ENCODE results near the gene GALNT2. TPM values are rescaled to one million over a fixed set of nuclear protein-coding genes. Genes with fewer than 3 reads are reported as not detected.
A peak's percentile ranks its signal among the peaks of the same experiment; 100 is the strongest.

GALNT2 gene
- polyA plus RNA-seq, 2 of the 4 experiments (the other 2 are of a cell fraction): 66.9 to 114 TPM

DNA sequence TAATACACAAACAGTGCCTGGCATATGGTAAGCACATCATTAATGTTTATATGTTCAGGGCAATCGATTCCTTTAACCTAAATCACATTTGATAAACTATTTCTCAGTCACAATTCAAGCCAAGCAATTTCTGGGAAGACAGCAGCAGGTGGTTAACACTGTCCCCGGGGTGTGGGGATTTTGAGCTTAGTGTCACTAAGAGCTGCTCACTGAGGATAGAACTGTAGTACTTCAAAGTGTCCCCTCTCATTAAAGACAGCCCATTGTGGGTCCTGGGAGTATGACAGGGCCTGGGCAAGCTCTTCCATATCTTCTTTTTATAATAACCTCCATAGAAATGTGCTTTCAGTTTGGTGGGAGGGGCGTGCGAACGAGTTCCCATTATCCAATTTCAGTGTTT, 8.4 kb upstream of the GALNT2 start:
- POLR2A ChIA-PET: no interaction called here
- no peak overlapping the region for H3K27ac ChIP-seq
- CTCF ChIA-PET: interaction anchor here (0.5 kb wide), 1 partner anchor 332 kb away, joined by 3 read pairs; no protein-coding TSS in a partner anchor
- no peaks in the 10 kb centered on the region for H3K4me1 ChIP-seq
- no peak overlapping the region for H3K4me3 ChIP-seq
- H3K9me3 ChIP-seq: peaks cover 20% of the 10 kb centered on the region
- DNase-seq (ENCODE audit: low read depth in 1 of 2, low spot score in 1 of 2): no peak
- 70% methylated on average over 5 of the region's 5 CpGs for WGBS (ENCODE audit: missing lambda C conversion rate)
- TF ChIP-seq CHD2 (IDR thresholded peaks at IDR 0.05; ENCODE audit: low read length, partially characterized antibody) (no peak), GATA3 (IDR thresholded peaks at IDR 0.05; ENCODE audit: borderline replicate concordance) (no peak), JUN (IDR thresholded peaks at IDR 0.05) (no peak), MYC (IDR thresholded peaks at IDR 0.05; ENCODE audit: borderline replicate concordance, low read length) (no peak), MAFK (IDR thresholded peaks at IDR 0.05; ENCODE audit: partially characterized antibody) (no peak)
- no peak for FAIRE-seq
- no peak for ATAC-seq
- H3K4me2 ChIP-seq: no peak overlapping the region

DNA sequence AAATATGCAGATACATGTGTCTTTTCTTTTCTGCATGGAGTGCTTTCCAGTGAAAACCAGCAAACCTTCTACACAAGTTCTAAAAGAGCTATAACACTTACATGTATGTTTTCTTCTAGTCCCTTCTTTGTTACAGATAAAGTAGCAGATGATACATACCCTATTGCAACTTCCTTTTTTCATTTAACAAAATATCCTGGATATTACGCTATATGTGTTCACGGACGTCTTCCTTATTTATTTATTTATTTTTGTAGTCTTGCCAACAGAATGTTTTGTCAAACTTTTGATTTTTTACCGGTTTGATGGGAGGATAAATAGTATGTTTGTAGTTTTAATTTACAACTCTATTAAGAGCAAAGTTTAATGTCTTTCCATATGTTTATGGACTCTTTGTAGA, 5.2 kb upstream of the GALNT2 start:
- Histone ChIP-seq H3K4me2 (no peak overlapping the region), H3K4me1 (peaks cover 4% of the 10 kb centered on the region; the same call in 1 of the 3 replicates), H3K4me3 (no peak overlapping the region), H3K27ac (no peak overlapping the region), H3K9me3 (peaks cover 23% of the 10 kb centered on the region)
- ATAC-seq (no peak), DNase-seq (ENCODE audit: low read depth in 1 of 2, low spot score in 1 of 2) (no peak), FAIRE-seq (peak; percentile 49)
- CTCF ChIA-PET: no interaction called here
- TF ChIP-seq NR3C1 (IDR thresholded peaks at IDR 0.05): no peak
- TF ChIP-seq EHMT2 (IDR thresholded peaks at IDR 0.05; ENCODE audit: low read depth): no peak
- no peak for TF ChIP-seq ZNF302 (CRISPR knock-in tag; IDR thresholded peaks at IDR 0.05)
- POLR2A ChIA-PET: no interaction called here
- WGBS (ENCODE audit: missing lambda C conversion rate): 92% methylated on average over 4 of the region's 4 CpGs

- no peak for DNase-seq (ENCODE audit: low read depth in 1 of 2, low spot score in 1 of 2)
- ChIA-PET POLR2A (no interaction called here), CTCF (no interaction called here)
- no peak for TF ChIP-seq RNF2 (IDR thresholded peaks at IDR 0.05; ENCODE audit: borderline replicate concordance, low read depth)
- TF ChIP-seq, protein P1, sequence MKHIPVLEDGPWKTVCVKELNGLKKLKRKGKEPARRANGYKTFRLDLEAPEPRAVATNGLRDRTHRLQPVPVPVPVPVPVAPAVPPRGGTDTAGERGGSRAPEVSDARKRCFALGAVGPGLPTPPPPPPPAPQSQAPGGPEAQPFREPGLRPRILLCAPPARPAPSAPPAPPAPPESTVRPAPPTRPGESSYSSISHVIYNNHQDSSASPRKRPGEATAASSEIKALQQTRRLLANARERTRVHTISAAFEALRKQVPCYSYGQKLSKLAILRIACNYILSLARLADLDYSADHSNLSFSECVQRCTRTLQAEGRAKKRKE (CRISPR knock-in tag; IDR thresholded peaks at IDR 0.05; ENCODE audit: low read depth): no peak
- TF ChIP-seq ELK1 (IDR thresholded peaks at IDR 0.05; ENCODE audit: low read depth, low read length): no peak
- no peak for TF ChIP-seq HOXB5 (CRISPR knock-in tag; IDR thresholded peaks at IDR 0.05)
- TF ChIP-seq RAD21 (conservative IDR thresholded peaks at IDR 0.05 in 1 of 2, IDR thresholded peaks at IDR 0.05 in 1 of 2): no peak
- TF ChIP-seq, protein P2, sequence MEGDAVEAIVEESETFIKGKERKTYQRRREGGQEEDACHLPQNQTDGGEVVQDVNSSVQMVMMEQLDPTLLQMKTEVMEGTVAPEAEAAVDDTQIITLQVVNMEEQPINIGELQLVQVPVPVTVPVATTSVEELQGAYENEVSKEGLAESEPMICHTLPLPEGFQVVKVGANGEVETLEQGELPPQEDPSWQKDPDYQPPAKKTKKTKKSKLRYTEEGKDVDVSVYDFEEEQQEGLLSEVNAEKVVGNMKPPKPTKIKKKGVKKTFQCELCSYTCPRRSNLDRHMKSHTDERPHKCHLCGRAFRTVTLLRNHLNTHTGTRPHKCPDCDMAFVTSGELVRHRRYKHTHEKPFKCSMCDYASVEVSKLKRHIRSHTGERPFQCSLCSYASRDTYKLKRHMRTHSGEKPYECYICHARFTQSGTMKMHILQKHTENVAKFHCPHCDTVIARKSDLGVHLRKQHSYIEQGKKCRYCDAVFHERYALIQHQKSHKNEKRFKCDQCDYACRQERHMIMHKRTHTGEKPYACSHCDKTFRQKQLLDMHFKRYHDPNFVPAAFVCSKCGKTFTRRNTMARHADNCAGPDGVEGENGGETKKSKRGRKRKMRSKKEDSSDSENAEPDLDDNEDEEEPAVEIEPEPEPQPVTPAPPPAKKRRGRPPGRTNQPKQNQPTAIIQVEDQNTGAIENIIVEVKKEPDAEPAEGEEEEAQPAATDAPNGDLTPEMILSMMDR (IDR thresholded peaks at IDR 0.05): no peak
- no peak for TF ChIP-seq BHLHE40 (IDR thresholded peaks at IDR 0.05; ENCODE audit: low read depth, low read length)
- no peak for TF ChIP-seq CBX2 (IDR thresholded peaks at IDR 0.05; ENCODE audit: borderline replicate concordance, low read depth)
- TF ChIP-seq ZSCAN20 (CRISPR knock-in tag; IDR thresholded peaks at IDR 0.05): no peak
- no peak for TF ChIP-seq RARB (CRISPR knock-in tag; IDR thresholded peaks at IDR 0.05)
- no peak for TF ChIP-seq POLR2AphosphoS2 (conservative IDR thresholded peaks at IDR 0.05; ENCODE audit: low read length)
- TF ChIP-seq PHF8 (IDR thresholded peaks at IDR 0.05; ENCODE audit: borderline replicate concordance, low read depth): no peak
- no peak for TF ChIP-seq BCL3 (IDR thresholded peaks at IDR 0.05)
- TF ChIP-seq RCOR1 (IDR thresholded peaks at IDR 0.05; ENCODE audit: low read depth, low read length): no peak
- TF ChIP-seq SMC3 (IDR thresholded peaks at IDR 0.05): no peak
- Histone ChIP-seq H3K9me3 (peaks cover 23% of the 10 kb centered on the region), H3K4me3 (no peak overlapping the region), H3K4me2 (no peak overlapping the region), H3K4me1 (peaks cover 4% of the 10 kb centered on the region; the same call in 1 of the 3 replicates), H3K27ac (no peak overlapping the region)
- ATAC-seq: no peak
- WGBS (ENCODE audit: missing lambda C conversion rate): 60% methylated on average over 4 of the region's 4 CpGs
- no peak for FAIRE-seq
Measured at GRCh38 chr1:230062521-230062920, 4.5 kb upstream of the GALNT2 start.

Measured in A549 (cell line).